ENCODE measurements around the gene GRAMD1B.
"Not testable (repeated sequence)": the region's sequence is repeated elsewhere in the genome, so short reads cannot be mapped to it uniquely, and the experiment has no call there.

Gene GRAMD1B

DNA sequence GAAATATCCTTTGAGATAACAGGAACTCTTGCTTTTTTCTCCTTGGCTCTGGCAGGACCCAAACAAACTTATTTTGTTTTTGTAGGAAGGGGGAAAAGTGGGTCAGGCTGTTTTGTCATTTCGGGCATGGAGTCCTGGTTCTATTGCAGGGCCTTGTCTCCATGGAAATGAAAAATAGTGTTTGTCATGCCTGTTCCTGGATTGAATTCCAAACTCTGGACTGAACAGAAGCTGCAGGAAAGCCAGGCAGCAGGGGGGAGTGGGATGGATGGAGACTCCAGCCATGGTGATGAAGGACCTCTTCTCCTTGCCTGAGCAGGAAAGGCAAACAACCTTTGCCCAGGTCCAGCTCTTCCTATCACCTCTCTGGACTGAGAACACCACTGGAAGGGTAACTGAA lies 137.4 kb downstream of the GRAMD1B start:
- DNase-seq (ENCODE audit: low read depth, low spot score), result no peak

DNA sequence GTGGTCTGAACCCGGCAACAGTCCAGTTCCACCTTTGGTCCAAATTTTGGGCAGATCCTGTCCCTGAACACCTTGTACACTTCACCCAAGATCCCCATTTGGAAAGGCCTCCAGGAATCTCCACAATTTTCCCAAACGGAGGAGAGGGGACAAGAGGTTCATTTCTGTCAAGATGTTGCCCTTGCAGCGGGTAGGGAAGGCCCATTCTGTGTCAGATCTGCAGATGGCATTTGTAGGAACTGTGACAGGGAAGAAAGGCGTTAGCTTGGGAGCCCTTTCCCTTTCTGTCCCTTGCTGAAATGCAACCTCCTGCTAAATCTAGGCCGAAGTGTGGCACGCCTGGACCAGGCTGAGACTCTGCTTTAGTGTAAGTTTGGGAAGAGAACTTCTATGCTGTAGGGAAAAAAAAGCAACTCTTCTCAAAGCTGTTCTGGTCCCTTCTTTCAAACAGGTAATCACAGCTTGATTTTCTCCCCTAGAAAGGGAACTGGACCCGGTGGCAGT lies 138.3 kb downstream of the GRAMD1B start:
- no peak for DNase-seq (ENCODE audit: low read depth, low spot score)

DNA sequence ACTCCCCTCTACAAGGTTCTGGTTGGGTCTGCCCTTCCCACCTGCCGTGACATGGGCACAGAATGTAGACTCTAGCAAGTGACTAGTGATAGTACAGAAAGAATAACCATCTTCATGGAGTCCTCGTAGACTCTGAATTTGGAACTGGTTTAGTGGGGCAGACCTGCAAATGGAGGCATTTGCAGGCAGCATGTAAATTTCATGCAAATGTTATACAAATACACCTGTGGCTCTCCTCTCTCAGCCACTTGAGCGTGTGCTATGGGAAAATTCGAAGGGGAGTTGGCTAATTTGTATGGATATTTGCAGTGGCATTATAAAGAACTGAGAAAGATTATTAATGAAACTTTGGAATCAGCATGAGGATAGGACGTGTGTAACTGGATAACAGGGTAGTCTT lies 139.3 kb downstream of the GRAMD1B start:
- no peak for DNase-seq (ENCODE audit: low read depth, low spot score)

DNA sequence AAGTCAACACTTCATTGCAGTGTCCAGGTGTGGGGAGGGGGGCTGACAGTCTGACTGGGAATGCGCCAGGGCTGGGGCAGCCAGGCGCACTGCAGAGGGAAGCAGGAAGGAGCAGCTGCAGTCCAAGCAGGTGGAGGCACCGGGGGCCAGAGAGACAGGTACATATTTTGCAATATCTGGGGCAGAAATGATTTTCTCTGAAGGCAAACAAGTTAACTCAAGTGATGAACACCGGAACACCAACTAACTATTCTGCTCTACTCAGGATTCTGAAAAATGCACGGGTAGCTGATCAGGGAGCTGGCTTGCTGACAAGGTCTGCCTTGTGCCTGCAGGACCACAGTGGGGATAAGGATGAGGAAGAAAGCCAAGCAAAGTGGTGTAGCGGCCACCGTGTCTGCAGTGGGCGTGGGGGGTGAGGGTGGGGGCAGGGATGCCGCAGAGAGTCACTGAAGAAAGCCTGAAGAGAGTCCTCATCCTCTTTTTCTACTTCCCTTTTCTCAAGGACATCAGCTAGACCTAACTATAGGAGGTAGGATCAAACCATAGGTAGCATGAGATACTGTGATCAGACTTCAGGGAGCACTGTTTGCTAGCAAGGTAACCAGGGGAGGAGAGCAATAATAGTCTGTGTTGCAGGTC lies 141.0 kb downstream of the GRAMD1B start:
- DNase-seq (ENCODE audit: low read depth, low spot score), result no peak

DNA sequence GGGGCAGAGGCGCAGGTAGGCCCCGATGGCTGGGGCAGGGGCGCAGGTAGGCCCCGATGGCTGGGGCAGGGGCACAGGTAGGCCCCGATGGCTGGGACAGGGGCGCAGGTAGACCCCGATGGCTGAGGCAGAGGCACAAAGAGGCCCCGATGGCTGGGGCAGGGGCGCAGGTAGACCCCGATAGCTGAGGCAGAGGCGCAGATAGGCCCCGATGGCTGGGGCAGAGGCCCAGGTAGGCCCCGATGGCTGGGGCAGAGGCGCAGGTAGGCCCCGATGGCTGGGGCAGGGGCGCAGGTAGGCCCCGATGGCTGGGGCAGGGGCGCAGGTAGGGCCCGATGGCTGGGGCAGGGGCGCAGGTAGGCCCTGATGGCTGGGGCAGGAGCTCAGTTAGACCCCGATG lies 142.7 kb downstream of the GRAMD1B start:
- not testable (repeated sequence) for DNase-seq (ENCODE audit: low read depth, low spot score)

DNA sequence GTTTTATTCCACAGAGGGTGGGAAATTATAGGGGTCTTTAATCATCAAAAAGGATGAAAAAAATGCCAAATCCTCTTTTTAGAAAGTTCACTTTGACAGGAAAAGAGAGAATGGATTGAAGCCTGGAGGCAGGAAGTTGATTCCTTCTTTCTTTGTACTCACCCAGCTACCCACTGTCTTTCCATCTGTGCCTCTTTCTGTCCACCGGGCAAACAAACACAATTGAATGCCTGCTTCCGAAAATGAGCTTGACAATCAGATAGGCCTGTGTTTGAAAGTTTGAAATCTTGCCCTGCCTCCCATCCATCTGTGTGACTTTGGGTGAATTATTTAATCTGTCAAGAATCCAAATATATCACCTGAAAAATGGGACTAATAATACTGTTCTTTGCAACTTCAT lies 143.2 kb downstream of the GRAMD1B start:
- DNase-seq (ENCODE audit: low read depth, low spot score), result no peak

DNA sequence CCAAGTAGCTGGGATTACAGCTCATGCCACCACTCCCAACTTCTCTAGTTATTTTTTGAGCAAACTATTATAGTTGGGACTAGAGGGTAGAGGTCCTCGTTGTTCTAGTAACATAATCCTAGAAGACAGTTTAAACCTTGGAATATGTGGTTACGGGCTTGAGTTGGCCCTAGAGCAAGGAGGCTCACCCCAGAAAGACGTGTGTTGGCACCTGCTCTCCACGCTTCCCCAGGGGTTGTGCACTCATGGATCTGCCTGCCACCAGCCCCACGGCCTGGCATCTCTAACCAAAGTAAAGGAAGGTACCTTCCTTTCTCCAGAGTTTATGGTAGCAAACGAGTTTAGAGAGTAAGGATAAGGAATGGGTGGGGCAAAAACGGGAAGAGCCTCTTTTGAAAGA lies 145.4 kb downstream of the GRAMD1B start:
- DNase-seq (ENCODE audit: low read depth, low spot score), result no peak

DNA sequence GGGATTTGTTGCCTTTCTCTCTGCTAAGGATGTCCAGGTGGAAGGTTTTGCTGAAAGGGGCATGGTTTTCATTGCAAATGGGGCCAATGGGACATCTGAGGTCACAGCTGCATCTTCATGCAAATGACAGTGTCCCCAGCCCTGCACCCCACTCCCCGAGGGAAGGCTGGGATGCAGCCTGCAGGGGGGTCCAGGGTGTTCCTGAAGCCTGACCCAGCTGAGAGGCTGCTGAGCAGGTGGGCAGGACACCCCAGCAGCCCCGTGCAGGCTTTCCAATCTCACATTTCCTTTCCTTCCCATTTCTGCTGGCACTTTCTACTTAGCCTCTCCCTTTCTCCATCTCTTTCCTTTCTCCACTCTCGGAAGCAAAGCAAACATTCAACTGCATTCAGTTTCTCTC lies 146.0 kb downstream of the GRAMD1B start:
- no peak for DNase-seq (ENCODE audit: low read depth, low spot score)

DNA sequence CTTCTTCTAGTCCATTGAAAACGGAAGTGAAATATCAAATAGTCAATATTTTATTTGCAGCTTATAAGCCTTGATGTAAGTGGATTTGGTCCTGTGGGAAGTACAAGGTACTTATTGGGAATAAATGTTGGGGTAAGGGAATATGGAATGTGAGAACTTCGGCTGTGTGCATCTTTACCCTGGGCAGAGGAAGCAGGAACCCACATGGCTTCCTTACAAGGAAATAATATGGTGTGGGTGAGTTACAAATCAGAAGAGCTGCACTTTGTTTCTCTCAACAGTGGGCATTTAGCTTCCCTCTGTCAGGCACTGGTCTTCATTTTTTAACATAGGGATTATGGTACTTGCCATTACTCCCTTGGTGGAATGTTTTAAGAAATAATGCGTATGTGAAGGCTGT lies 146.4 kb downstream of the GRAMD1B start:
- DNase-seq (ENCODE audit: low read depth, low spot score), result no peak

DNA sequence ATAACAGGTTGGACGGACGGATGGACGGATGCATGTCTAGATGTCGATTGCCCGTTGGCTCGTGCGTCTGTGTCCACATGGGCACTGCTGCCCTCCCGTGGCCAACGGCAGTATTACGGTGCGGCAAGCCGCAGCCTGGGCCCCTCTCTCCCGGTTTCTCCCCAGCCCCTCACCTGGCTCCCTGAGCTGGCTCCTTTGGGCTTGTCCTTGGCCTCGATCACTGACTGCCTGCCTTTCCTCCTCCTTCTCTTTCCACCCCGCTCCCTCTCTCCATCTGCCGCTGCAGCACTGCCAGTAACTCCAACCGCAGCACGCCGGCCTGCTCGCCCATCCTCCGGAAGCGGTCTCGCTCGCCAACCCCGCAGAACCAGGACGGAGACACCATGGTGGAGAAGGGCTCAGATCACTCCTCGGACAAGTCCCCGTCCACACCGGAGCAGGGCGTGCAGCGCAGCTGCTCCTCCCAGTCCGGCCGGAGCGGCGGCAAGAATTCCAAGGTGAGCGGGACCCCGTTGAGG lies 147.1 kb downstream of the GRAMD1B start:
- peak; percentile 85 for DNase-seq (ENCODE audit: low read depth, low spot score)

DNA sequence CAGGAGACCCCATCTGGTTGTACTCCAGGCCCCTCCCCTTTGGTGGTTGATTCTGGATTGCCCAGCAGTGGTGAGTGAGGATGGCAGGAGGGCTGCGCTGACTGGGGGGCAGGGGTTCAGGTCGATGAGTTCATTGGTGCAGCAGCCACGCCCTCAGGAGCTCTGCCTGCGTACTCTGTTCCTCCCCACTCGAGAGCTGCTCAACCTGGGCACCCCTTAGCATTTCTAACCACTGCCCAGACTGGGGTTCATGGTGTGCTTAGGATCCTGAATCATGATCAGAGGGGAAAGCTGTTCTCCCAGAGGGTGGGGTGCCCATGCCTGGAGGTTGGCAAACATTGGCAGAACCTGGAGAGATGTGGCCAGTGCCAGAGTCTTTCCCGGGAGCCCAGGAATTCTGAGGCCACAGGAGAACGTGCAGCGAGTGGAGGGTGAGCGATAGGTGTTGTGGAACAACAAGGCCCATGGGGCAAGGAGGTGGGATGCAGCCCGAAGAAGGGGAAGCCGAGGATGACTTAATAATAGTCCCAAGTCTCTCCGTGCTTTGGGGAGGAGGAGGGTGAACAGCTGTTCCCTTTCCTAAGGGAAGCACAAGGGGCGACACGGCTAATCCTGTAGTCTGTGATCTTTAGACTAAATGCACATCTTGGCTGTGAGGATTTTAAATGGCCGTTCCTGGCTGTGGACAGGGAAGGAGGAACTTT lies 148.9 kb downstream of the GRAMD1B start:
- DNase-seq (ENCODE audit: low read depth, low spot score), result no peak

DNA sequence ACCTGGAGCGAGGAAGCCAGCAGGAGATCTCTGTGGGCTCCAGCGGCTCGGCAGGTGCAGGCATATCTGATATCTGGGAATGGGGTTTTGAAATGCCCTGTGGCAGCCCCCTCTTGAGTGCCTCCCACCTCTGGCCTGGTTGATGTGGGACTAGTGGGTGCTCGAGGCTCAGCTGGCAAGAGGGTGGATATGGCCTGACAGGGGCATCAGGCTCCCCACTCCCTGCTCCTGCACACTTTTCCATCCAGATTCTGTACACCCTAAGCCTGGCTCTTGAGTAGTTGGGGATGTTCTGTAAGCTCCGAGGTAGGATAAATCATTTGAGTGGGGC lies 149.4 kb downstream of the GRAMD1B start:
- no peak for DNase-seq (ENCODE audit: low read depth, low spot score)

DNA sequence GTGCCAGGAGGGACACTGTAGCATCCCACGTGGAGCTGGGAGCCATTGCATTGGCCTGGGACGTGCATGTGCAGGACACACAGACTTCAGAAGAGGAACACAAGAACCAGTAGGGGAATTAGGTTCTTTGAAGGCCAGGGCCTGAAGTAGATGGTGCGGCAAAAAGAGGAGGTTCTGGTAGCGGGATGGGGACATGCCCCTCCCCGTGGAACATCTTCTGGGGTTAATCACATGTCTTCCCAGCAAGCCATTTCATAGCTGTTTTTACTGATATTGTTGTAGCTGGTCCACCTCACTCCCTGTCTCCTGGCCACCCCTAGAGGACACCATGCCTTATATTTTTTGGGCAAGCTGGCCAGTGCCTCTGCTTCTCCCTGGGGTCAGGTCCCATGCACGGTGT lies 150.1 kb downstream of the GRAMD1B start:
- no peak for DNase-seq (ENCODE audit: low read depth, low spot score)

DNA sequence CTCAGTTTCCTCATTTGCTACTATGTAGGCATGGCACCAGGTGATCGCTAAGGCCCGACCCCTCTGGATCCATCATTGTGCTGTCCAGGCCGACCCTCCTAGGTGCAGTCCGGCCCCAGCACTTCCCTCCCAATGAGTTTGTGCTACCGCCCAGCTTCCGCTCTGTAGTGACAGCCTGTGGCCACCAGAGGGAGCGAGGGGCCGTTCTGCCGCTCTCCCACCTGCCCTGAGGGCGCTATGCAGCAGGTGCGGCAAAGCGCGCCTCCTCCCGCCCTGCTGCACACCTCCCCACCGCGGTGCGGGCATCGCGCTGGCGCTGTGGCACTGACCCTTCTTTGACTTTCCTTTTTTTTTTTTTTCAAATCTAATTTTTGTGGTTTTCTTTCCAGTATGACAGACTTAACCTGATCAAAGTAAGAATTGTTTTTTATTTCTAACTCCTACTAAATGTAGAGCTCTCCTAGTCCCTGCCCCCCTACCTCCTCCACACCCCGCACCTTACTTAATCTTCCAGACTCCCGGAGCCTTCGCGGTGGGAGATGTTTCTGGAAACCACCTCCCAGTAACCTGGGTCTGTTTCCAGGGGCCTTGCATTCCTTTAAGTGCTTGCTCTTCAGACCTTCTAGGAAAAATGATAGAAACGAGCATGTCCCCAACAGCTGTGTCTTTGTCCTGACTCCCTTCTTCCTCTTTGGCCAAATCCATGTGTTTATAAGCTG lies 150.6 kb downstream of the GRAMD1B start:
- peak; percentile 90 for DNase-seq (ENCODE audit: low read depth, low spot score)

DNA sequence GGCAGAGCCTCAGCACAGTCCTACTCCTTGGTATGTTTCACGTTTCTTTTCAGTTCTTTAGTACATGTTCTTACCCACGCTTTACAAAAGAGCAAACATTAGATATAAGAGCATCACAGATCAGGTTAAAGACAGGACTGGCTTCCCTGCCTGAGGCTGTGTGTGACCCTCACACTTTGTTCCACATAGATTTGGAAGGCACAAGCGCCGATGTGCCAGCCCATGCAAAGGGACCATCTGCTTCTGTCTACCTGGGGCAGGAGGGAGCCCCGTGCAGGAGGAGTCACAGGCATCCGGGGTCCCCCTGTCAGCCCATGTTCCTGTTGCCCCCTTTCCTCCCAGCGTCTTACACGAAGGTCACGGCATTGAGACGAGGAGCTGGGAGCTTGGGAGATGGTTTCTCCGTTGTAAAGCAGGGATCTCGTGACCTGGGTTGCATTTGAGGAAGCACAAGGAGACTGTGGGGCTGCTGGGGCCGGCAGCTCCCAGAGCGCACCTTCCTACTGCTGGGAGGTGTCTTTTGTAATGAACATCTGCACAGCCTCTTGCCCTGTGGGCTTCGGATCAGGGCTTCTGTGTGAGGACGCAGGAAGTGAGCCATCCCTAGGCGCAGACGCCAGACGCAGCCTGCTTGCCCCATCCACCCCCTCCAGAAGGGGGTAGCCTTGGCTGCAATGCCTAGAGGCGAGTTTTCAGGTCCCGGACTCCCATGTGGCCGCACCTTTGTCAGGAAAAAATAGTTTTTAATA lies 151.8 kb downstream of the GRAMD1B start:
- peak; percentile 54 for DNase-seq (ENCODE audit: low read depth, low spot score)

DNA sequence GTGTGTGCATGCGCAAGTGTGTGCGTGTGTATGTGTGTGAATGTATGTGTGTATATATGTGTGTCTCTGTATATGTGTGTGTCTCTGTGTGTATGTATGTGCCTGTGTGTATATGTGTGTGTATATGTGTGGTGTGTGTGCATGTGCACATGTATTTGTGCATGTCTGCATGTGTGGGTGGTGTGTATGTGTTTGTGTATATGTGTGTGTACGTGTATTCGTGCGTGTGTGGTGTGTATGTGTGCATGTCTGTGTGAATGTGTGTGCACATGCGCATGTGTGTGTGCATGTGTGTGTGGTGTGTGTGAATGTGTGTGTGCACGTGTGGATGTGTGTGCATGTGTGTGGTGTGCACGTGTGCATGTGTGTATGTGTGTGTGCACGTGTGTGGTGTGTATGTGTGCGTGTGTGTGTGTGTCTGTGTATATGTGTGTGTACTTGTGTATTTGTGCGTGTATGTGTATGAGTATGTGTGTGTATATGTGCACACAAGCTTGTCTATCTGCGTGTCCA lies 153.0 kb downstream of the GRAMD1B start:
- no peak for DNase-seq (ENCODE audit: low read depth, low spot score)

DNA sequence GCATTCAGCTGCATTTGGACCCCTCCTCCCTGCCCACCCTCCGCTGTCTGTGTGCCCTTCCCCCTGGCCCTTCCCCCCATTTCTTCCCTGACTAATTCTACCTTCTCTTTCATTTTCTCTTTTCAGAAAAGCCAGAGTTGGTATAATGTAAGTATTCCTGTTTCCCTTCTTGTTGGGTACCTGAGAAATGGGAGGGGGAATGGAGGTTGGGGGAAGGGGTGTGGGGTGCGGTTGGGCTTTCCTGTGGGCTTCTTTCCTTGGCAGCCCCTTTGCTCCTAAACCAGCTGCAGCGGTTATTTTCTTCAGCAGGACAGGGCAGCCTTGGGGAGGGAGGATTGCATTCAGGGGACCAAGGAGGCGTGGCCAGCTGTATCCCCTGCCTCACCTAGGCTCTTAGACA lies 154.1 kb downstream of the GRAMD1B start:
- no peak for DNase-seq (ENCODE audit: low read depth, low spot score)

DNA sequence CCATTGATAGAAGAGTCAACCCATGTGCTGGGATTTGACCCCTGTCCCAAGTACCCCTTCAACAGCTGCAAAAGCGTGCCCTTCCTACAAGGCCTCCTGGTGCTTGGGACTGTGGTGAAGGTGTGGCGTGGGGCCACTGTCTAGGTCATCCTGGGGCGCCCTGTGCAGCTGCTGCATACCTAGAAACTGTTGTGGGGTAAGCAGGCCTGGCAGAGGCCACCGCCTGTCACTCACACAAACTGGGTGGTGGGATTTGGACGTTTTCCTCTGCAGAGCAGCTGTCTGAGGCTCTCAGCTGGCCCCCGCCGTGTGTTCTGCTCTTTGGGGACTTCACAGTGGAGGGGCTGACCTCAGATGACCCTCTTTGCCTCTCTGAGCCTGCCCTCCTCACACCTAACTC lies 154.7 kb downstream of the GRAMD1B start:
- no peak for DNase-seq (ENCODE audit: low read depth, low spot score)

DNA sequence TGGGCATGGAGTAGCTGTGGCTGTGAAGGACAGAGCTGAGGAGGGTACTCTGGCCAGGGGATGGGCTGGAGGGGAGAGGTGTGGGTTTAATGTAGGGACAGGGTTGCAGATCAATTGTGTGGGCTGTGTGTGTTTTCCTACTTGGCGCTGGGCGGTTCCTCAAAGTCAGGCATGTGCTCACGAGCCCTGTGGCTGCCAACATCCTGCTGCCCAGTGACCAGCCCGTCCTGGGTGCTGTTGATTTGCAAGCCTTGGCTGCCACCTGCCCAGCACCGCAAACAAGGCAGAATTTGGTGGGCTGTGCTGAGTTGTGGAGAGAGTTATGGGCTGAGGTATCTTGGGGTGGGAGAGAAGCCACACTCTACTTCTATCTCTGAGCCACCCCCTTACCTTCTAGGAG lies 155.1 kb downstream of the GRAMD1B start:
- no peak for DNase-seq (ENCODE audit: low read depth, low spot score)

DNA sequence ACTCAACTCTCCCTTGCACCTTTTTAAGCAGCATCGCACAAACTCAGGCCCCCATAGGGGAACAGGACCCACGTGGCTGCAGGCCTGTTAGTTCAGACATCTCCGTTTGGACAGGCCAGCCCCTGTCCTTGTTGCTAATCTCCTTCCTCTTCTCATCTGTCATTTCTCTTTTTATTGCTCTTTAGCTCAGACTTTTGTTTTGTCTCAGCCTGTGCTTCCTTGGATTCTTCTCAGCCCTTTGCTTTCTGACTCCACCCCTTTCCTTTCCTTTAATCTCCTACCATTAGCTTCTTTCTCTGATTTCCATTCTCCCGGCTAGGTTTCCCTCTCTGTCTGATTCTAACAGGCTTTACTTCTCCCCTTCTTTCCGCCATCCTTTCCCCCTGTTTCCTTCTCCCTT lies 155.6 kb downstream of the GRAMD1B start:
- DNase-seq (ENCODE audit: low read depth, low spot score), result no peak

DNA sequence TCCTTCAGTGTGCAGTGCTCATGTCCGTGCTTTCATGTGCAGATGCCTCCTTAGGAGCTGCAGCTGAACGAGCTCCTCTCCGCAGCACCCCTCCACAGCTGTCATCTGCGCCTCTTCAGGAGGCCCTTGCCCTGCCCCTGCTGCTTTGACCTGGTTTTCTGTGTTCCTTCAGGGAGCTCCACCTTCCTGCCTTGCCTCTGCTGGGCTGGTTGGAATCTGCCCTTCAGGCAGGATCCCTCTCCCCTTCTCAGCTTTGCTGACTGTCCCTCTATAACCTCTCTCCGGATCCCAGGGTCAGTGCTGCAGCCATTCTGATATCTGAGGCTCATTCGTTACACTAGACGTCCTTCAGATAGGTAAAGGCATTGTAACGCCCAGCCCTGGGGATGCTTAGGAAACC lies 156.5 kb downstream of the GRAMD1B start:
- DNase-seq (ENCODE audit: low read depth, low spot score), result peak; percentile 76

DNA sequence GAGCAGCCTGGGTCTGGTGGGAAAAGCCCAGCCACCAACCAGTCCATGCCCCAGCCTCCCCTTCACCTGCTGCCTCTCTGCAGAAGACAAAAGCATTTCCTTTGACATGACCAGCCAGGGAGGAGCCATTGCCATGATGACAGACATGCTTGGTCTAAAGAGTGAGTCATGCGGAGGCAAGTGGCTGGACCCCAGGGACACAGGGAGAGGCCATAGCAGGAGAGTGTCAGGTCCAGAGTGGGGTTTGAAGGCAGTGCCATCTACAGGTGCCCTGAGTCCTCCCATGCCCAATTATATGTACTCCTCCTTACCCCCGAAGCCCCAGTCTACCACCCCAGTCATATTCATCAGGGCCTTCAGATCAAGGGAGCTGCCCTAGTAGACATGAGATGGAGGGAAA lies 157.0 kb downstream of the GRAMD1B start:
- no peak for DNase-seq (ENCODE audit: low read depth, low spot score)

All from ELF-1 (cell line).